PC-9 (cell line): Measurements from ENCODE around the gene SLC36A4. TPM values are rescaled to one million over a fixed set of nuclear protein-coding genes. Genes with fewer than 3 reads are reported as not detected.
"Not testable (repeated sequence)": the region's sequence is repeated elsewhere in the genome, so short reads cannot be mapped to it uniquely, and the experiment has no call there.

Experiments
- BruUV-seq: library from RNA; stranded (reverse); fragments of 400-500 nt; replicated peaks from 2 replicates; lab custom pipeline; 2021; lab: Mats Ljungman, UMichigan
- CTCF ChIA-PET: fragments of 300-600 bp; sonication (Branson Sonifier 250); formaldehyde crosslinking; loops from one replicate; lab custom pipeline; 2022; ENCODE audit warnings: antibody characterized with exemption; lab: Charles Lee
- POLR2A ChIA-PET: fragments of 300-600 bp; sonication (Branson Sonifier 250); formaldehyde crosslinking; loops from one replicate; lab custom pipeline; 2022; ENCODE audit warnings: antibody characterized with exemption; ENCODE audit not compliant: unreplicated experiment; lab: Charles Lee
- DNase-seq, 2 experiments: peaks; one replicate each; pipeline versions ENCODE4 v3.0.0 to v3.0.0-alpha.2; 2015 to 2022; ENCODE audit warnings: mixed read lengths in 1 of 2
- H2AFZ ChIP-seq: fragments of 200-600 bp; sonication (generic); 2 replicates; pipeline ENCODE4 v1.8.1; 2017; ENCODE audit warnings: antibody characterized with exemption
- H3F3A ChIP-seq: fragments of 200-600 bp; sonication (generic); 2 replicates; pipeline ENCODE4 v1.8.1; 2017; ENCODE audit warnings: antibody characterized with exemption, mild to moderate bottlenecking, low read depth; ENCODE audit not compliant: insufficient read depth
- H3K27ac ChIP-seq: fragments of 200-600 bp; sonication (generic); 2 replicates; pipeline ENCODE4 v1.6.1; 2016; ENCODE audit warnings: mixed run types
- H3K27me3 ChIP-seq: fragments of 200-600 bp; sonication (generic); 2 replicates; pipeline ENCODE4 v1.6.1; 2016; ENCODE audit warnings: low read depth, mixed run types; ENCODE audit not compliant: insufficient read depth
- H3K36me3 ChIP-seq: fragments of 200-600 bp; sonication (generic); 2 replicates; pipeline ENCODE4 v1.6.1; 2016; ENCODE audit warnings: low read depth, mixed run types
- H3K4me1 ChIP-seq: fragments of 200-600 bp; sonication (generic); replicated peaks from 2 replicates; pipeline ENCODE4 v1.6.1; 2016; ENCODE audit warnings: mixed run types; ENCODE audit not compliant: insufficient read depth
- H3K4me2 ChIP-seq: fragments of 200-600 bp; sonication (generic); 2 replicates; pipeline ENCODE4 v1.6.1; 2017; ENCODE audit warnings: mixed run types
- H3K4me3 ChIP-seq: fragments of 200-600 bp; sonication (generic); 2 replicates; pipeline ENCODE4 v1.6.1; 2016; ENCODE audit warnings: mixed run types
- H3K79me2 ChIP-seq: fragments of 200-600 bp; sonication (generic); 2 replicates; pipeline ENCODE4 v1.6.1; 2017; ENCODE audit warnings: low read depth, mixed run types
- H3K9me2 ChIP-seq: fragments of 200-600 bp; sonication (generic); 2 replicates; pipeline ENCODE4 v1.8.1; 2017; ENCODE audit warnings: mild to moderate bottlenecking; ENCODE audit not compliant: insufficient read depth
- H3K9me3 ChIP-seq: fragments of 200-600 bp; sonication (generic); 2 replicates; pipeline ENCODE4 v1.8.1; 2016; ENCODE audit warnings: low read depth; ENCODE audit not compliant: insufficient read depth
- H4K20me1 ChIP-seq: fragments of 200-600 bp; sonication (generic); 2 replicates; pipeline ENCODE4 v1.8.1; 2017; ENCODE audit not compliant: insufficient read depth
- CTCF ChIP-seq: fragments of 200-600 bp; sonication (generic); conservative IDR thresholded peaks from 2 replicates; pipeline ENCODE4 v1.6.1; 2017; ENCODE audit warnings: mixed run types, antibody characterized with exemption, mild to moderate bottlenecking, moderate library complexity
- EZH2 ChIP-seq: fragments of 200-600 bp; sonication (generic); IDR thresholded peaks from 2 replicates; pipeline ENCODE4 v1.8.0; 2017; ENCODE audit warnings: antibody characterized with exemption, low read depth
- intact Hi-C: fragments of 100-400 bp; cut with micrococcal nuclease; formaldehyde crosslinking; loops from one replicate; pipeline ENCODE4 v1.10.0; 2022; ENCODE audit not compliant: unreplicated experiment
- total RNA-seq: library from RNA; stranded (reverse); gene quantifications from 2 replicates; pipeline ENCODE4 v1.2.3, GENCODE V29; 2021

Gene SLC36A4
- total RNA-seq, 1 experiment from 2014 or later, result 17.7 TPM

- Histone ChIP-seq H3K9me2 (no peaks in the 10 kb centered on the region), H3K4me3 (no peak overlapping the region), H3K36me3 (no peaks in the 10 kb centered on the region), H2AFZ (no peak overlapping the region), H3K9me3 (no peaks in the 10 kb centered on the region), H3F3A (no peaks in the 10 kb centered on the region), H3K4me1 (no peaks in the 10 kb centered on the region; the same call in 1 of the 2 replicates), H4K20me1 (no peaks in the 10 kb centered on the region), H3K27ac (no peak overlapping the region), H3K27me3 (no peaks in the 10 kb centered on the region), H3K4me2 (peak overlapping the region; percentile 8; the same call in 1 of the 2 replicates), H3K79me2 (no peaks in the 10 kb centered on the region)
- ChIA-PET CTCF (no interaction called here), POLR2A (no interaction called here)
- DNase-seq, result peak in 1 of 2 experiments; percentile 7
- intact Hi-C loops, result no loop called here
- no peak for TF ChIP-seq CTCF
- TF ChIP-seq EZH2, result no peak
- no TSS peak for BruUV-seq
These were observed 81.0 kb downstream of the SLC36A4 start for GRCh38 chr11:93116641-93117441.

- no TSS peak for BruUV-seq
- CTCF ChIA-PET, result interaction anchor here (0.6 kb wide), 1 partner anchor 982 kb away, joined by 3 read pairs; no protein-coding TSS in a partner anchor
- Histone ChIP-seq H3K36me3 (no peaks in the 10 kb centered on the region), H3F3A (no peaks in the 10 kb centered on the region), H3K4me3 (no peak overlapping the region), H3K4me1 (no peaks in the 10 kb centered on the region; the same call in 1 of the 2 replicates), H3K79me2 (no peaks in the 10 kb centered on the region), H3K9me2 (no peaks in the 10 kb centered on the region), H3K27ac (no peak overlapping the region), H3K4me2 (no peak overlapping the region), H3K27me3 (no peaks in the 10 kb centered on the region), H2AFZ (no peak overlapping the region), H3K9me3 (no peaks in the 10 kb centered on the region), H4K20me1 (no peaks in the 10 kb centered on the region)
- intact Hi-C loops, result no loop called here
- TF ChIP-seq CTCF, result no peak
- TF ChIP-seq EZH2, result no peak
- POLR2A ChIA-PET, result no interaction called here
- DNase-seq, result no peak
These were observed 83.5 kb downstream of the SLC36A4 start for GRCh38 chr11:93114304-93114703.

- no peaks in the 10 kb centered on the region for H4K20me1 ChIP-seq
- ChIA-PET CTCF (interaction anchor here (0.6 kb wide), 2 partner anchors 424 to 983 kb away, joined by 3 read pairs; no protein-coding TSS in a partner anchor), POLR2A (no interaction called here)
- no peaks in the 10 kb centered on the region for H3K79me2 ChIP-seq
- H3K4me2 ChIP-seq, result no peak overlapping the region
- TF ChIP-seq EZH2 (no peak), CTCF (no peak)
- no peaks in the 10 kb centered on the region for H3F3A ChIP-seq
- no peaks in the 10 kb centered on the region for H3K9me2 ChIP-seq
- H3K36me3 ChIP-seq, result no peaks in the 10 kb centered on the region
- no peaks in the 10 kb centered on the region for H3K9me3 ChIP-seq
- no peaks in the 10 kb centered on the region; the same call in 1 of the 2 replicates for H3K4me1 ChIP-seq
- BruUV-seq, result no TSS peak
- intact Hi-C loops, result no loop called here
- no peak overlapping the region for H3K4me3 ChIP-seq
- no peak overlapping the region for H3K27ac ChIP-seq
- no peak overlapping the region for H2AFZ ChIP-seq
- no peaks in the 10 kb centered on the region for H3K27me3 ChIP-seq
- DNase-seq, result no peak
These were observed 84.0 kb downstream of the SLC36A4 start for GRCh38 chr11:93113824-93114223.

GRCh38 chr11:93111147-93111546 lies 86.6 kb downstream of the SLC36A4 start:
- H3K79me2 ChIP-seq, H3K27me3 ChIP-seq, intact Hi-C loops, DNase-seq, BruUV-seq, H3K4me3 ChIP-seq, H3F3A ChIP-seq, H2AFZ ChIP-seq, H4K20me1 ChIP-seq, H3K27ac ChIP-seq, CTCF ChIA-PET, H3K9me2 ChIP-seq, POLR2A ChIA-PET, H3K4me2 ChIP-seq, H3K9me3 ChIP-seq, H3K4me1 ChIP-seq, H3K36me3 ChIP-seq: not testable (repeated sequence)
